SJSA1 (cell line): Measurements from ENCODE around the gene CYREN. TPM values are rescaled to one million over a fixed set of nuclear protein-coding genes. Genes with fewer than 3 reads are reported as not detected.
"Not testable (repeated sequence)": the region's sequence is repeated elsewhere in the genome, so short reads cannot be mapped to it uniquely, and the experiment has no call there.

Source experiments
- DNase-seq, 2 experiments: peaks; one replicate each; pipeline ENCODE4 v3.0.0-alpha.2; 2015 to 2020; ENCODE audit warnings: low spot score in 2 of 2, low read depth in 1 of 2
- H3K27ac ChIP-seq: fragments of 250-450 bp; sonication (Bioruptor Pico); 2 replicates; pipeline ENCODE4 v1.5.1; 2020; ENCODE audit warnings: mild to moderate bottlenecking, moderate library complexity
- H3K27me3 ChIP-seq: fragments of 250-450 bp; sonication (Bioruptor Pico); replicated peaks from 2 replicates; pipeline ENCODE4 v1.5.1; 2020; ENCODE audit warnings: mild to moderate bottlenecking, moderate library complexity
- H3K36me3 ChIP-seq: fragments of 250-450 bp; sonication (Bioruptor Pico); 2 replicates; pipeline ENCODE4 v1.5.1; 2020; ENCODE audit warnings: mild to moderate bottlenecking
- H3K4me1 ChIP-seq: fragments of 250-450 bp; sonication (Bioruptor Pico); replicated peaks from 2 replicates; pipeline ENCODE4 v1.6.1; 2021; ENCODE audit warnings: mild to moderate bottlenecking
- H3K4me3 ChIP-seq: fragments of 250-450 bp; sonication (Bioruptor Pico); 2 replicates; pipeline ENCODE4 v1.5.1; 2020; ENCODE audit warnings: mild to moderate bottlenecking
- H3K9me3 ChIP-seq: fragments of 250-450 bp; sonication (Bioruptor Pico); replicated peaks from 2 replicates; pipeline ENCODE4 v1.5.1; 2020; ENCODE audit warnings: mild to moderate bottlenecking
- total RNA-seq: library from RNA; depleted of rRNA; stranded (reverse); fragments of >200 nt; shearing (Covaris generic); gene quantifications from 2 replicates; pipeline ENCODE4 v1.2.3, GENCODE V29; 2014; rRNA removed

Gene CYREN
- total RNA-seq, result 67.1 and 81.6 TPM in 2 replicates

GRCh38 chr7:135170274-135170997 is at the start of gene CYREN:
CYREN (minus strand) TSS chr7:135170707; CDS start chr7:135168922, 1,785 bp downstream.
- peaks cover 16% of the 10 kb centered on the region for H3K4me1 ChIP-seq
- H3K4me3 ChIP-seq, result peak within 1 kb of the TSS; percentile 85
- H3K27me3 ChIP-seq, result no peaks in the 10 kb centered on the region
- peaks cover 45% of the 10 kb centered on the region for H3K36me3 ChIP-seq
- H3K27ac ChIP-seq, result peak within 1 kb of the TSS; percentile 83
- peak; percentile 94 to 97 for DNase-seq
- H3K9me3 ChIP-seq, result 0 out of 2 replicates have a peak, but pooled peaks cover 2% of the 10 kb centered on the region

GRCh38 chr7:135217645-135218509 is 47.4 kb upstream of the CYREN start:
- Histone ChIP-seq H3K27me3 (no peaks in the 10 kb centered on the region), H3K9me3 (no peaks in the 10 kb centered on the region), H3K36me3 (no peaks in the 10 kb centered on the region), H3K4me3 (no peak overlapping the region), H3K27ac (no peak overlapping the region), H3K4me1 (no peaks in the 10 kb centered on the region)
- DNase-seq, result no peak

- H3K36me3 ChIP-seq, result peaks cover 4% of the 10 kb centered on the region; the same call in 1 of the 2 replicates
- no peak for DNase-seq
- H3K27me3 ChIP-seq, result no peaks in the 10 kb centered on the region
- H3K27ac ChIP-seq, result no peak overlapping the region
- H3K4me1 ChIP-seq, result peaks cover under 1% of the 10 kb centered on the region; the same call in 1 of the 2 replicates
- H3K4me3 ChIP-seq, result no peak overlapping the region
- H3K9me3 ChIP-seq, result no peaks in the 10 kb centered on the region
Observed at GRCh38 chr7:135215698-135216097, 45.2 kb upstream of the CYREN start.

- no peak for DNase-seq
- Histone ChIP-seq H3K36me3 (peaks cover 4% of the 10 kb centered on the region; the same call in 1 of the 2 replicates), H3K27me3 (no peaks in the 10 kb centered on the region), H3K4me1 (peaks cover 5% of the 10 kb centered on the region; the same call in 1 of the 2 replicates), H3K4me3 (no peak overlapping the region), H3K27ac (no peak overlapping the region), H3K9me3 (no peaks in the 10 kb centered on the region)
Observed at GRCh38 chr7:135215180-135215579, 44.7 kb upstream of the CYREN start.

- Histone ChIP-seq H3K4me1 (peaks cover 7% of the 10 kb centered on the region; the same call in 1 of the 2 replicates), H3K4me3 (no peak overlapping the region), H3K36me3 (peaks cover 14% of the 10 kb centered on the region), H3K27ac (no peak overlapping the region), H3K9me3 (no peaks in the 10 kb centered on the region), H3K27me3 (no peaks in the 10 kb centered on the region)
- DNase-seq, result no peak
Observed at GRCh38 chr7:135213831-135214230, 43.3 kb upstream of the CYREN start.

- not testable (repeated sequence) for DNase-seq, H3K9me3 ChIP-seq, H3K4me1 ChIP-seq, H3K27me3 ChIP-seq
- Histone ChIP-seq H3K27ac (peak overlapping the region; percentile 69), H3K36me3 (peaks cover 26% of the 10 kb centered on the region), H3K4me3 (peak overlapping the region; percentile 83)
Observed at GRCh38 chr7:135211946-135212685, 41.6 kb upstream of the CYREN start.

- peak; percentile 87 to 95 for DNase-seq
- H3K4me1 ChIP-seq, result peaks cover 7% of the 10 kb centered on the region; the same call in 1 of the 2 replicates
- H3K27ac ChIP-seq, result peak within 1 kb of the TSS; percentile 69
- H3K4me3 ChIP-seq, result peak within 1 kb of the TSS; percentile 83
- peaks cover 30% of the 10 kb centered on the region for H3K36me3 ChIP-seq
- no peaks in the 10 kb centered on the region for H3K9me3 ChIP-seq
- H3K27me3 ChIP-seq, result no peaks in the 10 kb centered on the region
Observed at GRCh38 chr7:135211179-135211945, 40.9 kb upstream of the CYREN start, which contains the start of gene WDR91. WDR91 (minus strand) TSS chr7:135211526; CDS start chr7:135211502, 24 bp downstream.

- H3K27me3 ChIP-seq, result no peaks in the 10 kb centered on the region
- peak overlapping the region; percentile 57 for H3K27ac ChIP-seq
- H3K4me3 ChIP-seq, result peak overlapping the region; percentile 83
- H3K4me1 ChIP-seq, result peaks cover 7% of the 10 kb centered on the region; the same call in 1 of the 2 replicates
- peaks cover 32% of the 10 kb centered on the region for H3K36me3 ChIP-seq
- no peak for DNase-seq
- no peaks in the 10 kb centered on the region for H3K9me3 ChIP-seq
Observed at GRCh38 chr7:135210888-135211178, 40.3 kb upstream of the CYREN start.

- no peaks in the 10 kb centered on the region for H3K27me3 ChIP-seq
- no peak overlapping the region for H3K27ac ChIP-seq
- DNase-seq, result no peak
- no peak overlapping the region for H3K4me3 ChIP-seq
- H3K9me3 ChIP-seq, result no peaks in the 10 kb centered on the region
- H3K36me3 ChIP-seq, result peaks cover 43% of the 10 kb centered on the region
- peaks cover 17% of the 10 kb centered on the region for H3K4me1 ChIP-seq
Observed at GRCh38 chr7:135209225-135209834, 38.8 kb upstream of the CYREN start.

GRCh38 chr7:135208102-135208793 is 37.7 kb upstream of the CYREN start:
- peaks cover 28% of the 10 kb centered on the region for H3K4me1 ChIP-seq
- H3K27me3 ChIP-seq, result no peaks in the 10 kb centered on the region
- peaks cover 53% of the 10 kb centered on the region for H3K36me3 ChIP-seq
- H3K9me3 ChIP-seq, result no peaks in the 10 kb centered on the region
- H3K4me3 ChIP-seq, result no peak overlapping the region
- no peak for DNase-seq
- no peak overlapping the region for H3K27ac ChIP-seq

- no peak overlapping the region for H3K4me3 ChIP-seq
- peaks cover 35% of the 10 kb centered on the region for H3K4me1 ChIP-seq
- H3K9me3 ChIP-seq, result no peaks in the 10 kb centered on the region
- DNase-seq, result no peak
- peaks cover 60% of the 10 kb centered on the region for H3K36me3 ChIP-seq
- no peak overlapping the region for H3K27ac ChIP-seq
- no peaks in the 10 kb centered on the region for H3K27me3 ChIP-seq
Observed at GRCh38 chr7:135207406-135208101, 37.0 kb upstream of the CYREN start.

- no peaks in the 10 kb centered on the region for H3K27me3 ChIP-seq
- no peaks in the 10 kb centered on the region for H3K9me3 ChIP-seq
- H3K36me3 ChIP-seq, result peaks cover 66% of the 10 kb centered on the region
- peaks cover 39% of the 10 kb centered on the region for H3K4me1 ChIP-seq
- H3K4me3 ChIP-seq, result no peak overlapping the region
- no peak overlapping the region for H3K27ac ChIP-seq
- no peak for DNase-seq
Observed at GRCh38 chr7:135206941-135207391, 36.5 kb upstream of the CYREN start.
